NCI-H2107 (cell line): Measurements from ENCODE around the gene POLE4.
A peak's percentile ranks its signal among the peaks of the same experiment; 100 is the strongest.

Source experiments
- DNase-seq: peaks from one replicate; lab custom pipeline; 2025; lab: John Stamatoyannopoulos, UW

The POLE4 gene

GRCh38 chr2:74991977-74992376 is 33.5 kb downstream of the POLE4 start:
- DNase-seq = no peak

- DNase-seq = no peak
Observed at GRCh38 chr2:74999468-74999867, 41.0 kb downstream of the POLE4 start.

GRCh38 chr2:75002007-75002406 is 43.6 kb downstream of the POLE4 start:
- no peak for DNase-seq

GRCh38 chr2:75003276-75003675 is 44.8 kb downstream of the POLE4 start:
- DNase-seq = no peak

GRCh38 chr2:75003773-75004172 is 45.3 kb downstream of the POLE4 start:
- no peak for DNase-seq

- no peak for DNase-seq
Observed at GRCh38 chr2:75006041-75006440, 47.6 kb downstream of the POLE4 start.

- no peak for DNase-seq
Observed at GRCh38 chr2:75007061-75007460, 48.6 kb downstream of the POLE4 start.

GRCh38 chr2:75007819-75008218 is 49.4 kb downstream of the POLE4 start:
- peak; percentile 49 for DNase-seq

- no peak for DNase-seq
Observed at GRCh38 chr2:75010571-75010970, 52.1 kb downstream of the POLE4 start.

- no peak for DNase-seq
Observed at GRCh38 chr2:75012080-75012479, 53.6 kb downstream of the POLE4 start.

- DNase-seq = no peak
Observed at GRCh38 chr2:75018162-75018561, 59.7 kb downstream of the POLE4 start.
